AG04450 (cell line): Measurements from ENCODE around the gene ATXN2L. TPM values are rescaled to one million over a fixed set of nuclear protein-coding genes. Genes with fewer than 3 reads are reported as not detected.

Experiments used
- CTCF ChIA-PET: fragments of 300-600, 350-600 bp; formaldehyde crosslinking; extraction: SDS; loops from one replicate; lab custom pipeline; 2022; ENCODE audit warnings: antibody characterized with exemption, inconsistent platforms; lab: Charles Lee
- POLR2A ChIA-PET: fragments of 350-600 bp; formaldehyde crosslinking; extraction: SDS; loops from one replicate; lab custom pipeline; 2021; ENCODE audit warnings: antibody characterized with exemption, inconsistent platforms; lab: Yijun Ruan, JAX
- DNase-seq: peaks from one replicate; pipeline ENCODE4 v3.0.0-alpha.2; 2011; ENCODE audit warnings: low read depth, low spot score
- H3K27ac ChIP-seq: one replicate; pipeline ENCODE4 v1.5.1; 2012; ENCODE audit warnings: low read depth, low read length, control low read depth
- H3K27me3 ChIP-seq: one replicate; pipeline ENCODE4 v1.6.0; 2012; ENCODE audit warnings: low read length; ENCODE audit not compliant: control insufficient read depth, insufficient read depth
- H3K4me3 ChIP-seq: 2 replicates; pipeline ENCODE4 v1.5.1; 2011; ENCODE audit warnings: mild to moderate bottlenecking, low read depth, low read length, control low read depth
- H3K9me3 ChIP-seq: 2 replicates; pipeline ENCODE4 v1.5.1; 2012; ENCODE audit warnings: low read length; ENCODE audit not compliant: control insufficient read depth, insufficient read depth
- CTCF ChIP-seq: IDR thresholded peaks from 2 replicates; pipeline ENCODE4 v1.5.1; 2011; ENCODE audit warnings: low read depth, low read length, control low read depth, inconsistent platforms
- polyA plus RNA-seq: library from polyadenylated mRNA; depleted of rRNA; stranded (reverse); fragments of >200 nt; gene quantifications from 2 replicates; pipeline ENCODE4 v1.2.3, GENCODE V29; 2011

ATXN2L gene
- polyA plus RNA-seq, 1 experiment, result 19.7 TPM

- Histone ChIP-seq H3K27ac (no peak overlapping the region), H3K4me3 (peak overlapping the region; percentile 98), H3K9me3 (no peaks in the 10 kb centered on the region), H3K27me3 (no peaks in the 10 kb centered on the region)
- ChIA-PET CTCF (no interaction called here), POLR2A (no interaction called here)
- DNase-seq, result no peak
- TF ChIP-seq CTCF, result 0 out of 2 replicates have a peak, but pooled peaks have one; percentile 12
Measured at GRCh38 chr16:28826141-28826540, 3.3 kb downstream of the ATXN2L start.

- POLR2A ChIA-PET, result no interaction called here
- CTCF ChIA-PET, result no interaction called here
- no peak overlapping the region for H3K4me3 ChIP-seq
- no peak for DNase-seq
- TF ChIP-seq CTCF, result no peak
- no peaks in the 10 kb centered on the region for H3K27me3 ChIP-seq
- H3K9me3 ChIP-seq, result no peaks in the 10 kb centered on the region; the same call in 1 of the 2 replicates
- H3K27ac ChIP-seq, result no peak overlapping the region
Measured at GRCh38 chr16:28829747-28830146, 6.9 kb downstream of the ATXN2L start.

- DNase-seq, result no peak
- Histone ChIP-seq H3K27ac (no peak overlapping the region), H3K4me3 (no peak overlapping the region), H3K9me3 (no peaks in the 10 kb centered on the region; the same call in 1 of the 2 replicates), H3K27me3 (no peaks in the 10 kb centered on the region)
- ChIA-PET POLR2A (no interaction called here), CTCF (no interaction called here)
- no peak for TF ChIP-seq CTCF
Measured at GRCh38 chr16:28830531-28830930, 7.7 kb downstream of the ATXN2L start.

GRCh38 chr16:28834349-28834748, 11.6 kb downstream of the ATXN2L start:
- Histone ChIP-seq H3K9me3 (no peaks in the 10 kb centered on the region; the same call in 1 of the 2 replicates), H3K4me3 (no peak overlapping the region), H3K27ac (no peak overlapping the region), H3K27me3 (no peaks in the 10 kb centered on the region)
- no peak for DNase-seq
- ChIA-PET CTCF (no interaction called here), POLR2A (no interaction called here)
- no peak for TF ChIP-seq CTCF

GRCh38 chr16:28834873-28835863, 12.4 kb downstream of the ATXN2L start:
- no peak overlapping the region for H3K27ac ChIP-seq
- no peak for DNase-seq
- ChIA-PET CTCF (no interaction called here), POLR2A (no interaction called here)
- H3K4me3 ChIP-seq, result no peak overlapping the region
- no peaks in the 10 kb centered on the region for H3K27me3 ChIP-seq
- TF ChIP-seq CTCF, result no peak
- no peaks in the 10 kb centered on the region; the same call in 1 of the 2 replicates for H3K9me3 ChIP-seq
